ENCODE measurements around the gene NDUFAF4.

The NDUFAF4 gene

DNA sequence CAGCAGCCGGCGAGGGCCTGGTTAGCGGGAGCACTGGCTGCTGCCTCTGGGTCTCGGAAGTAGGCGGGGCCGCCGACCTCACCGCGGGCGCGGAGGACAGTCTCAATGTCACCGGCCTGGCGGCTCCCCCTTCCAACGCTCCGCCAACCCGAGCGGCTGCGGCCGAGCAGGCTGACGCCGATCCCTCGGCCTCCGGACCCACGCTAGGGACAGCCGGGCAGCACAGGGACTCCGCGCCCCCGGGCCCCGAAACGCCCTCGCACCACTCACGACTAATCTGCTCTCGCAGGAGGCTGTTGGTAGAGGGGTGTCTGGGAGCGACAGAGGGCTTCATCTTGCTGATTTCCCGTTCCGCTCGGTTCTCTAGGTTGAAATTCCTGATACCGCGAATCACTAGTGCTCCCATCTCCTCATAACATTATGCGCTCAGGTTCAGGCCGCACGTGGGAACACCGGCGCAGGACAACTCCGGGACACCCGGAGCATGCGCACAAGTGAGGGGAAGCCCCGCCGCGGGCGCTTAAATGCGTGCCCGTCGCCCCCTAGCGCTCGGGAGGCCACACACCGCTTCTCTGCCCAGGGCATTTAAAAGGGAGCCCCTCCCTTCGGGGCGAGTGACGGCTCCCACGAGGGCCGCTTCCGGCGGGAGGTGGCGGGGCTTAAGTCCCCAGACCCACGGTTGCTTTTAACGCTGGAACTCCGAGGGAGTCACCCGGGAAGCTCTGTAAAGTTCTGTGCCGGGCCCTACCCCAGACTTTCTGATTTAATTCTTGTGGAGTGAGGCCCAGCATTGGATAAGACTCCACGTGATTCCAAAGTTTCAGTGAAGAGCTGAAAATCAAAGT lies at the start of gene NDUFAF4:
Gene NDUFAF4, minus strand, starts transcription at position 496 of the 845 bp plus-strand sequence. Its CDS starts 90 bp downstream, at position 406.
- DNase-seq: peak; percentile 86 to 94 (median 92)

DNA sequence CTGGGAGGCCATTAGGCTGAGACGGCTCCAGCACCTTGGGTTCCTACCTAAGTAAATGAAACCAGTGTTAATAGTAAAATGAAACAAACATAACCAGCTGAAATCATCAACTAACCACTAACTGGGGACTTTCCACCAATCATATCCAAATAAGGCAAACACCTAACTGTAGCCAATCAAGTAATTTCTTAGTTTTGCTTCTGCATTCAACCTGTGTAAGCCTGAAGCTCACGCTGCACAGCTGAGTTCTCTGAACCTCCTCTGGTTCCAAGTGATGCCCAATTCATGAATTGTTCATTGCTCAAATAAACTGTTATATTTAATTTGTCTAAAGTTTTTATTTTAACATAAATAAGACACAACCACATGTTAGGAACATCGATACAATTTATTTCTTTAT lies 49.4 kb upstream of the NDUFAF4 start:
- DNase-seq: no peak

DNA sequence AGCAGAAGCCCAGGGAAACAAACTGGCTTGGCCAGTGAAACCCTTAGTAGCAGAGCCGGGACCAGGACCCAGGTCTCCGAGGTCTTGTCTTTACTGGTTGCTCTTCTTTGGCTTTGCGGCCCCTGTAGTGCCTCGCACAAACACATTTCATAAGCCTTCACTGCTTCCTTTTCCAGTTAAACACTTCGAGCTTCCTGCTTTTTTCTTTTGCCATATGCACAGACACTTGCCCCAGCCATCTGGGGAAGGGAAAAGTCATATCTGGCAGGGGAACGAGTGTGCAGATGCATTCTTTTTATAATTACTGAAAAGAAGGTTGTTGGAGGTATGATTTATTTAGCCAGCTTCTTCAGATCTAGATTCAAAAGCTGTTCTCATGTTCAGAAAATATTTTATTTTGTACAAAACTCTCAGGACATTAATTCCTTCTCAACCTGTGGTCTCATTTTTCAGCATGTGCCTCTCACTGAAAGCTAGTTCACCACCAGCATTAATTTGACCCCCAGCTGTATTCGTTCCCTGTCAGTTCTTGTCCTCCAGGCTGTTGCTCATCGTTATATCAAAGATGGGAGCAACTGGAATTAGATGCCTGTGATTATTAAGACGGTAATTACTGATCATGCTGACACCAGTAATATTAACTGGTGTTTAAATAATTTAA lies 46.0 kb upstream of the NDUFAF4 start:
- DNase-seq: no peak

DNA sequence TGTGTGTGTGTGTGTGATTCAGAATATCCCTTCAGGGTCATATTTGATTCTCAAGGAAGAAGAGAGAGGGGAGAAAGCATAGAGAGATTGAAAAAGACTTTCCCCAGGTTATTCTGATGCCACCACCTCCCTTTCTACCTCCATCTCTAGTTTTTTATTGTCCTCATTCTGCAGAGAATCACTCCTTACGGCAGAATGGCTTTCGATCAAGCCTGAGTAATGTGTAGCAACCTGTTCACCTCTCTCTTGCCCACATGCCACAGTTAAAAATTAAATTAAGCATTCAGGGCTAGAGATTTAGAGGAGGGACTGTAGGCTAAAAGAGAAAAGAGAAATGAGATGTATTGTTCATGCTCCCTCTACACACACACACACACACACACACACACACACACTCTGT lies 45.0 kb upstream of the NDUFAF4 start:
- no peak for DNase-seq

DNA sequence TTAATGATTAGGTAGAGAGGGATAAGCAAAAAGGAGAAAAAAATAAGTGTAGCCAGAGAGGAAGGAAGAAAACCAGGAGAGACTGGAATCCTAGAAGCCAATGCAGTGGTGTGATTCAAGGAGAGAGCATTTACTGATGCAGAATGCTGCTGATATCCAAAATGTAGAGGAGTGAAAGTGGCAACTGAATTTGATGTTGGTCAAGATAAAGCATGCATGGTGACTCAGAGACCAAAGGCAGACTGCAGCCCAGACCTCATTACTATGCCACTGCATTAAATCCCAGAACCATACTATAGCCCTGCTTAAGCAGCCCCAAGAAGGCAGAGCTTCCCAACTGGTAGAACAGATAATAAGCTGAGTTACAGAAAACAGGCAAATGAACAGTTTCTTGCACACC lies 42.6 kb upstream of the NDUFAF4 start:
- no peak for DNase-seq

DNA sequence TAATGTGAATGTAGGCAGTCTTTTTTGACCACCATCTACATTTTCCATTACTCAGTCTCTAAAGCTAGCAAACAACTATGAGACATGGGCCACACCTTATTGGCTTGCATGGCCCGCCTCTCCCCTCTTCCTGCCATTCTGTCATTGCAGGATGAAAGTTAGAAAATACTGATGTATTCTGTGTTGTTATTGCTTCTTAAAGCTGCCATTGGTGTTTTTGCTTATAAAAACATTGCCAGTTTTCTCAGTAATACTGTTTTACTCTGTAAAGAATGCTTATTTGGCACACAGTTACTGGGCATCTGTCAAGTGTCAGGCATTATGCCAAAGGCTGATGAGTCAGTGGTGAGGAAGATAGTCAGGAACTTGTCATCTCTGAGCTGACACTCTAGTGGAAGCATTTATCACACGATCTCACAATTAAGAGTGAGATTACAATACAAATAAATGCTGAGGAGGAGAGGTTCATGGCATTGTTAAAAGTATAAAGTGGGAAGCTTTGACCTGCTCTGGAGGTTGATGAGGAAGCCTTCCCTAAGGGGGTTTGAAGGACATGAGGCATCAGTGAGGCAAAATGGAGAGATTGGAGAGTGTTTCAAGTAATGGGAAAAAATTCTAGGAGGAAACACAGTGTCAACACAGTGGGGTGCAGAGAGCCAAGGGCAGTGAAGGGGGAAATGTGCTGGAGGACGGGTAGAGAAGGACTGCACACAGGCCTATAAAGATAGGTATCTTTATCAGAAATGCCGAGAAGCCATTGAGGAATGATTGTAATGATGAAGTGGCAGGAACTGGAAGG lies 41.5 kb upstream of the NDUFAF4 start:
- DNase-seq: no peak

DNA sequence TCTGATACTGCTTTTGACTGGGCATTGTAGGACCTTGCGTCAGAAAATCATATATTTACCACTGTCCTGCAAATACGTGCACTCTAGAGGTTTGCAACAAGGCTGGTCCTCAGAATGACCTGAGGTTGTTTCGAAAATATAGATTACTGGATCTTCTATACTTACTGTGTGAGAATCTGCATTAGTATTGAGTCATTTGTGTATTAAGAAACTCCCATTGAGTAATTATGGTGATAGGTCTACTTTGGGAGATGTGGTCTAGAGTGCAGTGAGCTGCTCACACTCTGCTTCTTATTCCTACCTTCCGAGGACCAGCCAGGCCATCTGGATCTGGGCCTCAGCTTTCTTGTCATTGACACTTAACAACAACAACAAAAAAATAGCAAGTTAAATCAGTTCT lies 36.4 kb upstream of the NDUFAF4 start:
- no peak for DNase-seq

DNA sequence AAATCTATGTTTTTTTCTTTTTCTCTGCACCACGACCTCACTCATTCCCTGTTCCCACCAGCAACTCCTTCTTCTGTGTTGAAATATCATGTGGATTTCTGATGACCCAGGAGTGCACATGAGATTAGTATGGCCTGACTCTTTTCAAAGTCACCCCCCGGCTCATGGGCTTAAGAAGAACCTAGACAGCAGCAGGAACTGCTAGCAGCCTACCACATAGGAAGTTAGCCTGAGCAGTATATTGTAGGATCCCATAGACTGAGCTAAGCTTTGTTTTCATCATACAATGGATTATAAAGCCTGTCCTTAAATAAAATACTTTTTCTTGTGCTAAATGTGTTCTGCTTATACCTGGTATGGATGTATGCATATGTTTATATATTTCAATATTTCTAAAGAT lies 33.5 kb upstream of the NDUFAF4 start:
- DNase-seq: no peak

DNA sequence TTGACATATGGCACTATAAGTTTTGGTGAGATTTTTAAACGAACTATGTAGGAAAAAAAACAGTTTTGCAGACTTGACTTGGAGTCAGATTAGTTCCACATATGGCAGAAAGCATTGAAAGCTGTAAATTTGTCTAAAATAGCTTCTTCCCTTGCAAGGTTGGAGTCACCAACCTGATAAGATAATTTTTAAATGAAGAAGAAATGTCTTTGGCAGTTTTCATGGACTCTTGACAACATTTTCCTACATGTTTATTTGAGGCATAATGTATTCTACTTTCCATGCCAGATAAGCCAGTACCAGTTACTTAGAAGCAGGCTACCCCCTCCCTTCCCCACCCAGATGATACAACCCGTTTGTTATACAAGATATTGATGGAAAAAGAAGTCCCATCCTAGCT lies 32.0 kb upstream of the NDUFAF4 start:
- DNase-seq: no peak

DNA sequence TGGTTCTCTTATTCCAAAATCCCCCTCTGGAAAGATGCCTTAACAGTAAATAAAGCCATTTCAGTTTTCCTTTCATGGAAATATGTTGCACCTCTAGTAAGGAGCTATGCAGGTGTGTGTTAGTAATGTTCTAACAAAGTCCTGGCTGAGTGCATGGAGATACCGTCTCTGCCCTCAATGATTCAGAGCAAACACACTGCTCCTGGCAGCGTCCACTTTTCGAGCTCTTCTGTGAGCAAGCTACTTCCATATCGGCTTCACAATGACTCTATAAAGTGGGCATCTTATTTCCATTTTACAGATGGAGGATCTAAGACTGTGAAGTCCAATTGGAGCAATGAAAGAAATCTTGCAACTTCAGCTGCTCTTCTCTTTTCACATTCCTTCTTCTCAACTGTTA lies 30.0 kb upstream of the NDUFAF4 start:
- DNase-seq: no peak

DNA sequence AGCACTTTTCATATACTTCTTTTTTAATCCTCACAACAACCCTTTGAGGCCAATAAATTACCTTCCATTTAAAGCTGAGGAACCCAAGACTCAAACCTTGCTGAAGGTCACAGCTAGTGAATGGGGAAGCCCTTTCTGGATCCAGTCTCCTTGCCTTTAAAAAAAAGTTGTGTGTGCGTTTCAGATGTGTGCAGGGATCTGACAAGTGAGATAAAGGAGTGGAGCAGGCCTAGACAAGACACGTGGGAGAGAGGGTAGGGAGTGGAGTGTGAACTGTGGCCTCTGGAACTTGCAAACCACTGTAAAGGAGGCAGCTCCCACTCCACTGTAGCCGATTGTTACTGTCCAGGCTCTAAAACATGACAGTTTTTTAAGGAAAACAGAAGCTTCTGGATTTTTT lies 28.7 kb upstream of the NDUFAF4 start:
- DNase-seq: no peak

DNA sequence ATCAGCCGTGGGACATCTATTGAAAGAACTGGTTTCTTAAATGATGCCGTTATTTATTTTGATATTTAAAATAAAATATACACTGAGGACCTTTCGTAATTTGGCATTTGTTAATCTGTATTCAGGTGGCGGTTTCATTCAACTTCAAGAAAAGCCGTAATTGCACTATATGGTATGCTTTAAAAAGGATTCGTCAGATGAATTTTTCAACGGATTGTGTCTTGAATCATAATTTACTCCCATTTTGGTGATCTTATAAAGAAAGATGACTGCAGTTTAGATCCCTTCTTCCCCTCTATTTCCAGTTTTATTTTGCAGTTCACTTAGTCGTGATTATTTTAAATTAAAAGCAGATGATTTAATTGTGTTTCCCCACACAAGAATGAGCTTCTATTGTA lies 27.6 kb upstream of the NDUFAF4 start:
- DNase-seq: no peak

DNA sequence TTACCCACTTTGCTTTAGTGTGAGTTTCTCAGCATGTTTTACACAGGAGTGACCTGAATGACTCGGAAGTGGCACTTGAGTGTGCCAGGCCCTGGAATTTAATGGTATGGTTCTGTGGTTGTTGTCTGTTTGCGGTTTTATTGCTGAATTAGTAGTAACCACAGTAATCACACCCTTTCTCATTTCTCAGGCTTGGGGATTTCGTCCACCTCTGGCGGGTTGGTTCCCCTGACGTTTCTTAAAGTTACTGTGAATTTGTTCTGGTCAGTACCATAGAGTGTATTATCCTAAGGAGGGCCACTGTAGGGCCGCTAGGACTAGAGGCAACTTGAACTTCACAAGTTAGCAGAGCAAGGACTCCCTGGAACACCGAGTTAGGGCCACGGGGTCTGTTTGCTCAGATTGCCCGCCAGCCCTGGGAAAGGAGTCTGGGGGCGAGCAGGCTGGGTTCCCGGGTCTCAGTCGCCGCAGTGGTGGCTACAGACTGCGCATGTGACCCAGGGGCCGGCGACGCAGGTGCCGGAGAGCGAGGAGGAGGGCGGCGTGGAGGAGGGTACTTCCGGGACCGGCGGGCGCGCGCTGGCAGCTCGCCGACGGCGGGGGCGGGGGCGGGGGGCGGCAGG lies 26.3 kb upstream of the NDUFAF4 start:
- no peak for DNase-seq

DNA sequence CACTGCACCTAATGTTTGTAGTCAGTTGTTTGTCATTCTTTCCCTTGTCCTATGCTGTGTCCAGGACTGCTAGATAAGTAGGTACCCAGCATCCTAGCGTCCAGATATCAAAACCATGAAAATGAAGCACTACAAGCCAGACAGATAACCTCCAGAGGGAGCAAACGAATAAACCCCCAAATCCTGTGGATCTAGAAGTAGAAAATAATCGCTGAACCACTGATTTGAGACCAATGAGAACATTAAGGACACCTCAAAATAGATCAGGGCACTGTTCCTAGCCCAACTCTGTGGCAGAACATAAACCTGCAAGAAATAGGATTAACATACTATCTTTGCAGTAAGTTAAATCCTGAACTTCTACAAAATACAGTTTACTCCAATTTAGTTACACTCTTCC lies 25.7 kb upstream of the NDUFAF4 start:
- no peak for DNase-seq

DNA sequence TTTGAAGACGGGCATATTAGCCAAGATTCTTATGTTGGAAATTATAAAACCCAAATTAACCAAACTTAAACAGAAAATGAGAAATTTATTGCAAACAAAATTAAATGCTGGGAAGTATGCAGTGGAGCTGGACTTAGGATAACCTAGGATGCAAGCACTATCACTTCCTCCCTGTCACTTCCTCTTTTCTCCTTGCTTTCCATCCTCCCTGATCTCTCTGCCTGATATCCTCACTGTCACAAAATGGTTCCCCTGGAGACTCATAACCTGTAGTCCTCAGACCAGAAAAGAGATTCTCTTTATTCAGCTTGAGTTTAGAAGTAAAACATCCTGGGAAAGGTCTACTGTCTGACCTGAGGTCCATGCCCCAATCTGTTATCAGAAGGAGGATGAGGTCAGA lies 19.4 kb upstream of the NDUFAF4 start:
- no peak for DNase-seq

DNA sequence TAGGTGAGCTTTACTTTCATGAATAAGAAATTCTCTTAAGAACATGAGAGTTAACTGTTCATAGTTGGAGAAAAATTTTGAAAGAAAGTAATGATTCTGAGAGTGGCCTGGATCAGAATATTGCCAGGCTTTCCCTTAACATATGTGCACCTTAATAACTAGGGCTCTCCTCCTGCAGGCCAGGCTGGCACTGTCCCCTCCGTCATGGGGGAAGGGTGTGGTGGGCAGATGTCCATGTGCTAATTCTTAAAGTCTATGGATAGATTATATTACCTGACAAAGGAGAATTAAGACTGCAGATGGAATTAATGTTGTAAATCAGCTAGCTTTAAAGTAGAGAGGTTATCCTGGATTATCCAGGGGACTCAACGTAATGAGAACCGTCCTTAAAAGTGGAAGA lies 15.9 kb upstream of the NDUFAF4 start:
- DNase-seq: no peak

DNA sequence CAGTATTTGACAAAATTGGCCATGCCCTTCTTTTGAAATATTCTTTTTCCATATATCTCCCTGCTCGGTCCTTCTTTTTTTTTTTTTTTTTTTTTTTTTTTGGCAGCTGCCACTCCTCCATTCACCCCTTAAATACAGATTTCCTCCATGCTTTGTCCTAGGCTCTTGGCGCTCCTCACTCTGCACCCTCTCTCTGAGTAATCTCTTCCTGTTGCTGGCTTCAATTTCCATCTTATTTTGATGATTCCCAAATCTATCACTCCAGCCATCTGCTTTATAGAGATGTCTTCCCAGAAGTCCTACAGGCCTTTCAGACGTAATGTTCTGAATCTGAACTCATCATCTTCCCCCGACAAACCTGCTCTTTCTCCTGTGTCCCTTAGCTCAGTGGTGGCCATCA lies 14.1 kb upstream of the NDUFAF4 start:
- no peak for DNase-seq

DNA sequence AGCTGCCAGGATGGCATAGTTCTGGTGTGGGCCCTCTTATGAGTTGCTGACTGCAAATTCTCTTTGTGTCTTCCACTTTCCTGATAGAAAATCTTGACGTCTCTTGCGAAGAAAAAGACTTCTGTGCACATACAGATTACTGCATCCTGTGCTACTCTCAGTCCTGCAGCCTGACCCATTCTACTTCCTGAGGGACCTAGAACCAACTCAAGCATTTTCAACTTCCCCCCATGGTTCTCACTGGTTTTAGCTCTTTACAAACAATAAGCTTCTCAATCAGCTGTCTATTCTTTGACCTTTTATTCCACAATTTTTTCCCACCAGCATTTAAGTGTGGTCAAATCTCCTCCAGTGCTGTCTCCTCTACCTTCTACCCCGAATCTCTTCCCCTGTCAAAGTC lies 13.5 kb upstream of the NDUFAF4 start:
- no peak for DNase-seq

DNA sequence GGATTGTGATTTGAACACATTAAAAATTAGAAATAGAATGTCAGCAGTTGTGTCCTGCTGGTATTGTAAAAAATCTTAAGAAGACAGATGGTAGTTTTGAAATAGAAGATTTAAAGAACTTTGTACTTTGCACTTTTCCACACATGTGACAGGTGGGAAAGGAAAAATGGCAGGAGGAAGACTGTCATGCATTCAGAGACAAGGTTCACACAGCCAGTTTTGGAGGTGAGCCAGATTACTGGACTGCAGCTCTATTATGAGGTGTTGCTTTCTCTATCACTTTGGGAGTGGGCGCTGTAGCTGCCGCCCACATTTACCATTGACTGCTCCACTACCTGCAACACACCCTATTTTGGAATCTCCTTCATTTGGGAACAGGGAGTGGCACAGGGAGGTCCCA lies 12.1 kb upstream of the NDUFAF4 start:
- DNase-seq: no peak

DNA sequence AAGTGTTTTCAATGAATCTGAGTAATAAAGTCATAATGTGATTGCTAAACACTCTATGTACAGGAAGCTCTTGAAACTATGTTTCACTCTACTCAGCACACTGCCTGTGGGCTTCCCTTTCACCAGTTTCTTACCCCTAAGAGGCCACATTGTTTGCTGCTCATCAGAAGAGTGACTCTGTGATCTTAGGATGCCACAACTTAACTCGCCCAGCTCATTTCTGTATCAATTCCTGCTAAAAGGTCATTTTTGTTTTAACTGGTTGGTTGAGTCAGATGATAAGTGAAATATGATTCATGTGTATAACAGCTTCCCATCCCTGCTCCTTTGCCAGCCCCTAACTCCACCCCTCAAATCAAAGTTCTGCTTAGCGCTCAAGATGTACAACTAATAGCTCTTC lies 9.8 kb upstream of the NDUFAF4 start:
- DNase-seq: no peak

DNA sequence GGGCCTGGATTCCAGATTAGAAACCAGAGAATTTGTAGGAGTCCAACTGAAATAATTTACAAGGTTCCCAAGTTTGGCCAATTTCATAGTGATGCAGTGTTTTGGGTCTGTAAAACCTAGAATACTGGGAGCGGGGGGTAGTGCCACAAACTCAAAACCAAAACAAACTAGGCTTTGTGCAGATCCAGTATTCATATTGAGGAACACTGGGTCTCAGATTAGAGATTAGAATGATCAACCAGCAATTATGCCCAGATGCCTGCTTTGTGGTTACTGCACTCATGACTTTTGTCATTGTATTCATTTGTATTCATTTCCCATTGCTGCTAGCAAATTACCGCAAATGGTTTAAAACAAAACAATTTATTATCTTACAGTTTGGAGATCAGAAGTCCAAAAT lies 3.2 kb upstream of the NDUFAF4 start:
- DNase-seq: no peak

DNA sequence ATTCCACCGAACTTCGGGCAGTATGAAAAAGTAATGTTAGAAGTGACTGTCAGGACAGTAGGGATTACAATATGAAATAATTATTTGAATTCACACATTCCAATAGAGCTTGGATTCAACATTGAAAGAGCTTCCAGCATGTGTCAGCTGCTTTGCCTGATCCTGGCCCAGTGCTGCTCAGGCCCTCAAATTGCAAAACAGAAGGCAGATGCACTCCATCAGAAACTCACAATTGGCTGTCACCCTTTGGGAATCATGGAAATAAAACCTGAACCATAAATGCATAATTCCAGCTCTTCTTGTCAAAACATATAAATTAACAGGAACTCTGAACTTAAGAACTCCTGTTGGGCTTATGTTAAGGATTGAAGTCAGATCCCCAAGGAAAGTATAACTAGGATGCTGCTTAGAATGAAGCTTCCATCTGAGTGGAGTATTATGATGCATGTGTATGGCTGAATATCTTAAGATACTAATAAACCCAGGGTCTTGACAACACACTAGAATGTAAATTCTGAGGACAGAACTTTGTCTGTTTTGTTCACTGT lies 1.8 kb upstream of the NDUFAF4 start:
- DNase-seq: no peak

DNA sequence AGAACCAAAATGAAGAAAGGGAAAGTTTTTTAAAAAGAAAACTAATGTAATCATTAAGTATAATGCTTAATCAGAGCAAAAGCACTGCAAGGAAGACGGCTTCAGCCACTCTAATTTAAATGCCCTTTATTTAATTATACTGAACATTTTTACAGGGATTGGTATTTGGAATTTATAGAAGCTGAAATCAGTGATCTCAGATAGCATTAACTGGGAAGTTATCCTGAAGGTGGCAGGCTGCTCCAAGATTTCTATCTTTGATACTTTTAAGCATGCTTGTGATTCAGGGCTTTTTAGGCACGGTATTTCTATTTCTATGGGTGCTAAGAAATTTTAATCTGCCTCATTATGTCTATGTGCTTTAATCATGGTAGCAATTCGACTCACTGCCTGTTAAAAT lies 1.3 kb upstream of the NDUFAF4 start:
- DNase-seq: no peak
